Activated T-cell treated with anti-CD3 and anti-CD28 coated beads, Interleukin-2, amount 50 U/mL, for 72 hours (primary cell): Measurements from ENCODE around the gene EVA1B. TPM values are rescaled to one million over a fixed set of nuclear protein-coding genes. Genes with fewer than 3 reads are reported as not detected.

Experiments used
- ATAC-seq, 2 donors: fragments of 150-1000 bp; cut with Tn5 transposase; replicated peaks in 1 of 2; 2 replicates each; pipeline ENCODE4 v1.10.0; 2021; ENCODE audit warnings: moderate library complexity in 2 of 2, mild to moderate bottlenecking in 1 of 2
- DNase-seq, 2 donors: peaks; one replicate each; pipeline ENCODE4 v3.0.0; 2021 to 2022; ENCODE audit warnings: mixed read lengths in 1 of 2
- H3K27ac Mint-ChIP-seq: one replicate; pipeline ENCODE4 v1.8.0; 2022; ENCODE audit warnings: mild to moderate bottlenecking, moderate library complexity, mixed read lengths
- H3K27me3 Mint-ChIP-seq: one replicate; pipeline ENCODE4 v1.8.0; 2022; ENCODE audit warnings: low read depth, mixed read lengths
- H3K36me3 Mint-ChIP-seq, 2 donors: one replicate each; pipeline ENCODE4 v1.8.0; 2022; ENCODE audit warnings: mixed read lengths in 2 of 2, mild to moderate bottlenecking in 1 of 2; ENCODE audit not compliant: insufficient read depth in 2 of 2
- H3K4me1 Mint-ChIP-seq: one replicate; pipeline ENCODE4 v1.8.0; 2022; ENCODE audit warnings: low read depth, mixed read lengths
- H3K4me3 Mint-ChIP-seq, 2 donors: one replicate each; pipeline ENCODE4 v1.8.0; 2022; ENCODE audit warnings: mild to moderate bottlenecking in 2 of 2, mixed read lengths in 2 of 2, moderate library complexity in 2 of 2
- H3K9me3 Mint-ChIP-seq, 2 donors: one replicate each; pipeline ENCODE4 v1.8.0; 2022; ENCODE audit warnings: mixed read lengths in 2 of 2
- total RNA-seq, 2 donors: library from RNA; stranded (reverse); gene quantifications; one replicate each; pipeline ENCODE4 v1.2.3, GENCODE V29; 2022

The EVA1B gene
- total RNA-seq, 2 donors from 2014 or later: 8.0 to 9.4 TPM

DNA sequence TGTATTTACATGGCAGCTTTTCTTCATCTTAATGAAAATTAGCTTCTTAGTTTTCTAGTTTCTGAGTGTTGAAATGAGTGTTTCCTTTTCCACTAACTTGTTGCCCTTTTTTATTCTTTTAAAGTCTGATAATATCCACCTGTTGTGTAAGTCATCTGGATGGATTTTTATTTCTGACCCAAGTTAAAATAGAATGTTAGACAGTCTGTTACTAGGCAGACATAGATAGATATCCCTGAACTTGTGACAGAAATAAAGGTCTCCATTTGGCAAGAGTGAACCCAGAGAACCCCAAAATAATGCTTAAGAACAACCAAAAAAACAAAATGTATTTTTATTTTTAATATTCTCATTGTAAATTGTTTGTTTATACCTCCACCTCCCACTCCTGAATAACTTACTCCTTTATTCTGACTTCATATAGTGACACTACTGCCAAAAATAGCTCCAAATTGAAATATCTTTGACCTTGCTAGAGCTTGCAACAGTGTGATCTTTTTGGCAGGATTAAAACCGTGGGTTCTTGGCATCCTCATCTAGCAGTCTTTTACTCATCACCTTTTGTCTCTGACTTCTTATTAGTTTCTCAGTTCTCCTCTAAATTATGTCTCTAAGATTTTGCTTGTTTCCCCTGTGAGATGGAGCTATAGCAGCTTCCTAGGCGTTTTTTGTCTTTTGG is 44.2 kb downstream of the EVA1B start:
- peaks cover 2 to 17% of the 10 kb centered on the region in 2 donors for H3K36me3 Mint-ChIP-seq
- H3K4me3 Mint-ChIP-seq: no peak overlapping the region
- H3K27me3 Mint-ChIP-seq: no peaks in the 10 kb centered on the region
- peaks cover 42% of the 10 kb centered on the region for H3K4me1 Mint-ChIP-seq
- DNase-seq: no peak
- H3K27ac Mint-ChIP-seq: peak overlapping the region; percentile 85
- no peak for ATAC-seq
- H3K9me3 Mint-ChIP-seq: no peaks in the 10 kb centered on the region

DNA sequence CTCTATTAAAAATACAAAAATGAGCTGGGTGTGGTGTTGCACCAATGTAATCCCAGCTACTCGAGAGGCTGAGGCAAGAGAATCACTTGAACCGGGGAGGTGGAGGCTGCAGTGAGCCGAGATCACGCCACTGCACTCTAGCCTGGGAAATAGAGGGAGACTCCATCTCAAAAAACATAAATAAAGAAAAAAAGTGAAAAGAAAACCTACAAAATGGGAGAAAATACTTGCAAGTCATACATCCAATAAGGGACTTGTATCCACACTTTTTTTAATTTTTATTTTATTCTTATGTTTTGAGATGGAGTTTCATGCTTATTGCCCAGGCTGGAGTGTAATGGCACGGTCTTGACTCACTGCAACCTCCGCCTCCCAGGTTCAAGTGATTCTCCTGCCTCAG is 46.8 kb downstream of the EVA1B start:
- no peaks in the 10 kb centered on the region for H3K27me3 Mint-ChIP-seq
- H3K4me3 Mint-ChIP-seq: no peak overlapping the region
- H3K4me1 Mint-ChIP-seq: peaks cover 31% of the 10 kb centered on the region
- peaks cover 0 to 20% of the 10 kb centered on the region in 2 donors for H3K36me3 Mint-ChIP-seq
- no peaks in the 10 kb centered on the region for H3K9me3 Mint-ChIP-seq
- no peak overlapping the region for H3K27ac Mint-ChIP-seq
- ATAC-seq (no peak), DNase-seq (no peak)

GRCh38 chr1:36274201-36274600 is 49.2 kb downstream of the EVA1B start:
- Mint-ChIP-seq H3K27me3 (no peaks in the 10 kb centered on the region), H3K4me3 (no peak overlapping the region), H3K4me1 (peaks cover 8% of the 10 kb centered on the region), H3K9me3 (no peaks in the 10 kb centered on the region), H3K27ac (peak overlapping the region; percentile 60), H3K36me3 (peaks cover 2 to 25% of the 10 kb centered on the region in 2 donors)
- no peak for ATAC-seq
- DNase-seq: no peak

DNA sequence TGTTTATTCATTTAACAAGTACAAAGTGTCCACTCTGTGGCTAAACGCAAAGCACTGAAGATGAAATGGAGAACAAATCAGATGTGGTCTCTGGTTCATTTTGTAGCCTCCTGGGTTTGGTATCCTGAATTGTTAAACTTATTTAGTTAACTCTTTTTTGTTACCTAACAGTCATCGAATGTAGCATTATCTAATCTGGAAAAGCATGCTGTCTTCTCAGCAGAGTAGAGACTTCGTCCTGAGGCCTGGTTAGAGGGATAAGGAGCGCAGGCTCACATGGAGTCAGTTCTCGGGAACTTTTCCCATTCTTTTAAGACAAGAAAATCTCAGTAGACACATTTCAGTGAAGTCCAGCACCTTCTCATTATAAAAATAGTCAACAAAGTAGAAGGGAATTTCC is 50.4 kb downstream of the EVA1B start:
- Mint-ChIP-seq H3K9me3 (no peaks in the 10 kb centered on the region), H3K27ac (peak overlapping the region; percentile 90), H3K27me3 (no peaks in the 10 kb centered on the region), H3K4me1 (peaks cover 4% of the 10 kb centered on the region), H3K4me3 (no peak overlapping the region), H3K36me3 (peaks cover 2 to 27% of the 10 kb centered on the region in 2 donors)
- ATAC-seq: no peak
- no peak for DNase-seq

Other genes starting within 250 kb of the EVA1B start
- gene TEKT2, start 239.6 kb downstream of the EVA1B start, total RNA-seq: under 1 TPM; 0.17 to 0.37 TPM
- gene ADPRS, start 234.8 kb downstream of the EVA1B start, total RNA-seq: 10 to 100 TPM; 23.2 to 28.9 TPM
- under 1 TPM; 0.07 to 0.09 TPM for gene COL8A2, start 198.4 kb downstream of the EVA1B start, total RNA-seq
- 10 to 100 TPM; 46.2 to 56.2 TPM for gene TRAPPC3, start 174.2 kb downstream of the EVA1B start, total RNA-seq
- 100 to 1,000 TPM; 131 to 142 TPM for gene MAP7D1, start 167.5 kb downstream of the EVA1B start, total RNA-seq
- 100 to 1,000 TPM; 108 to 110 TPM for gene THRAP3, start 99.2 kb downstream of the EVA1B start, total RNA-seq
- gene SH3D21, start 17.3 kb downstream of the EVA1B start, total RNA-seq: 10 to 100 TPM in 1 of 2 donors, 1 to 10 TPM in 1; 8.1 to 16.3 TPM
- 10 to 100 TPM; 56.1 to 63.5 TPM for gene STK40, start 62.3 kb upstream of the EVA1B start, total RNA-seq
- 10 to 100 TPM; 56.5 to 66.2 TPM for gene LSM10, start 74.3 kb upstream of the EVA1B start, total RNA-seq
- gene OSCP1, start 126.8 kb upstream of the EVA1B start, total RNA-seq: 1 to 10 TPM; 1.4 to 2.1 TPM
- 10 to 100 TPM; 71.7 to 74.5 TPM for gene MRPS15, start 140.7 kb upstream of the EVA1B start, total RNA-seq
- under 1 TPM; 0.30 to 0.79 TPM for gene CSF3R, start 159.3 kb upstream of the EVA1B start, total RNA-seq